Astrocyte of the hippocampus (primary cell): ENCODE results near the gene MAP1B.

Experiments used
- DNase-seq: peaks from one replicate; pipeline ENCODE4 v3.0.0; 2011; ENCODE audit warnings: low read depth, low spot score

Gene MAP1B

GRCh38 chr5:72096602-72097188 is 10.6 kb upstream of the MAP1B start:
- peak; percentile 44 for DNase-seq

- no peak for DNase-seq
These were observed 5.4 kb upstream of the MAP1B start for GRCh38 chr5:72101828-72102227.

DNA sequence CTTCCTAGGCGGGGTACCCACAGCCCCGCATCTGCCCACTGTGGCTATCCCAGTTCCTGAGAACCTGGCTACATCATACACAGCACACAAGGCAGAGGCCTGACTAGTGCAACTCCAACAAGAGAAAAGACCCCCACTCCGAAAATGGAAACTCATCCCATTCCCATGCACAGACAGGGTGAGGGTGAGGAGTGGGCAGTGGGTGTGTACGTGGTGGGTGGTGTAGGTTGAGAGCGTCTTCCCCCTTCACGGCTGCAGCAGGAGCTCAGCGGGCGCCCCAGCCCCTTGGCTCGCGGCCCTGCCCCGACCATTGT is 501 bp upstream of the MAP1B start:
- DNase-seq, result no peak

- no peak for DNase-seq
These were observed 576 bp downstream of the MAP1B start for GRCh38 chr5:72107901-72108201.

DNA sequence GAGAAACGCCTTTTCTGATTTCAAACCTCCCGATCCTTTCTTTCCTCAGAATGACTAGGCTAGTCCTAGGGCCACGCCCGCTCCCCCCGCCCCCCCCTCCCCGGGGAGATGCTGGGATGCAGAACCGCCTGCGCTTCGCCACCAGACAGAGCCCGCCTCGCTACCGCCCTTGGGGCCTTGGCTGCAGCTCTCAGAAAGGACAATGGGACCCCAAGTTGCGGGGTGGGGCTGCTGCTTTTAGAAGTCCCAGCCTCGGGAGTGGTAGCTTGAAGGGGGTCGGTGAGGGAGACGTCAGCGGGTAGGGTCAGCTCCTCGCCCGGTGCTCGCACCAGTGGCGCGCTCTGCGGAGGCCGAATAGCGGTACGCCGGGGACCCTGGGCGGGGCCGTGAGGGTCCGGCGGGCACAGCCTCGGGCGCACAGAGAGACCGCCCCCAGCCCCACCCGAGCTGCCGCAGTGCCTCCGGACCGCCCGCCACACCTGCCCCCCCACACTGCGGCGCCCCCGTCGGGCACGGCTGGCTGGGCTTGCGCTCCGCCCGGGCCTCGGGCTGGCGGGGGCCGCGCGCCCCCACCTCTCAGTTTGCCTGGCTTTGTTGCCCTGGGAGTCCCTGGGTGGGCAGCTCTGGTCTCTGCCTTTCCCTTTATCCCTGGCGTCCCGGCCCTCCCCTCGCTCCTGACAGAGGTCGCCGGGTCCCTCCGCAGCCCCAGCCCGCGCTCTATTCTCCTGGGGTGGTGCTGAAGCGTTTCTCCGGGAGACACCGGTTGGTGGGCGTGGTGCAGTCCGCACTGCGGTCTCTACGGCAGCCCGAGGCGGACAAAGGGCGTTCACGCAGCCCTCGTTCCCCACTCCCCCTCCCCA is 1.2 kb downstream of the MAP1B start:
- peak; percentile 87 for DNase-seq

- DNase-seq, result no peak
These were observed 1.8 kb downstream of the MAP1B start for GRCh38 chr5:72109062-72109411.

DNA sequence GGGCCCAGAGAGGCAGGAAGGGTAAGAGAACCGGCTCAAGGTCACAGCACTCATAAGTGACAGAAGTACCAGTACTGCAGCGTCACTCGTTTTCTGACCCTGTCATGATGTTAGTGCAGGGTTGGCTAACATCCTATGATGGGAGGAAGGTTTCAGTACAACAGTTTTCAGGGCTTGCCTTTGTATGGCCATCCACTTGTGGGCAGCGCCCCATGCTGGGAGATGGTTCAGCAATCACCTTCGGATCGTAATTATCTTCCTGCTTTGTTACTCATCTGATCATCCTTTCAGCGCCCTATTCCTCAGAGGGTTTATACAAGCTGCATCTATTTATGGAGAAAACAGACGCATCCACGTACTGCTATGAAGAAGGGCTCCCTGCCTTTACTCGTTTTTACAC is 2.4 kb downstream of the MAP1B start:
- peak; percentile 72 for DNase-seq

DNA sequence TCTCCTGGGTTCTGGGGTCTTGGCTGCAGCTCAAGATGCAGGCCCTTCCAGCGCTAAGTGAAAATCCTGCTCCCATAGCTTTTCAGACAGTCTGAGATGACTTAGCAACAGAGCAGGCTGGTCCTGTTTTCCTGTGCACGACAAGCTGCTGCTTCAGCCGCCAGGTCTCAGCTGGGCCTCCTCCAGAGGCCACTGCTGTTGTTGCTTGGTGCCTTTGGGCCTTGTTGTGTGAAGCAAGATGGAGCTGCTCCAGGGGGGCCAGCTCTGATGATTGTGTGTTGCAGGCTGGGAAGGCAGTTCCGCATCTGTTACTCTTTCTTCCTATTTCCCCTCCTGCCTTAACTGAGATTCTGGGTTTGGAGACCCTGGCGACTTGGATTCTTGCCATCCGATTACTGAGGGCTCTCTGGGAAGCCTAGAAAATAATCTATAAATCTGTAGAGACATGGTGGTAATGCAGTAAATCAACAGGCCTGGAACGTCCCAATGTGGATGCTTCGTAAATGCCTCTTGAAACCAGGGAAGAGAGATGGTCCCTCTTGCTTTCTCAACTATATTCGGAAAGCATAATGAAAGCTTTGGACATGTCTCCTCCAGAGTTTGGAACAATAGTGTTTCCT is 3.2 kb downstream of the MAP1B start:
- peak; percentile 67 for DNase-seq

DNA sequence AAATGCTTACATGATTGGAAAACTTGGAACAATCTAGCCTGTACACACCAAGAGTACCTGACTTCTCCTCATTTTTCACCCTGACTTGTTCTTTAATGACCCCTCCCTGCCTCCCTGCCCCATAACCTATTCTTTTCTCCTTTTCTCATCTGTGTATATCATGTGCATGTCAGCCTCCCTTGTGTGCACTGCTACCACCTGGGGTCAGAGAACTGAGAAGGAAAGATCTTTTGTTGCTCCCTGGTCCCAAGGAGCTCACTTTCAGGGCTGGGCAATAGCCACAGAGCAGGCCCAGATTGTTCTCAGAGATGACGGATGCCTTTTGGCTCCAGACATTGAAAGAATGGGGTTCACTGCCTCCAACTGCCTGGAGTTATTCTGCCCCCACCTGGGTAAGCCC is 5.1 kb downstream of the MAP1B start:
- DNase-seq, result no peak

- no peak for DNase-seq
These were observed 7.4 kb downstream of the MAP1B start for GRCh38 chr5:72114629-72115028.

DNA sequence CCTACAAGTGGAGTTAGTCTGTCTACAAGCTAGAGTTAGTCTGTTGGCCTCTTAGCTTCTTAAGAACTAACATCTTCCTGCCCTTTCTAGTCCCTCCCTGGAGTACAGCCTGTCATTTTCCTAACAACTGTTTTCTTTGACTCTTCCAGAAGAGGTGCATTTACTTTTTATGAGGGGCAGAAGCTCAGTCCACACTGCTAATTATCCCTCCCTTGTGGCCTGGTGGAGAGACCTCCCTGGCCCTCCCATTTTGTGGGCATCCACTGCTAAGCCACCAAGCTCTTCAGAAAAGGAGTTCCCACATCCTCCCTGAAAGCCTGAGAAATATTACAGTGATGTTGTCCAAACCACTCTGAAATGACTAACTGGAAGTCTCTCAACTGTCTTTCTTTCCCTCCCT is 8.0 kb downstream of the MAP1B start:
- peak; percentile 26 for DNase-seq

- DNase-seq, result no peak
These were observed 10.0 kb downstream of the MAP1B start for GRCh38 chr5:72117307-72117706.

DNA sequence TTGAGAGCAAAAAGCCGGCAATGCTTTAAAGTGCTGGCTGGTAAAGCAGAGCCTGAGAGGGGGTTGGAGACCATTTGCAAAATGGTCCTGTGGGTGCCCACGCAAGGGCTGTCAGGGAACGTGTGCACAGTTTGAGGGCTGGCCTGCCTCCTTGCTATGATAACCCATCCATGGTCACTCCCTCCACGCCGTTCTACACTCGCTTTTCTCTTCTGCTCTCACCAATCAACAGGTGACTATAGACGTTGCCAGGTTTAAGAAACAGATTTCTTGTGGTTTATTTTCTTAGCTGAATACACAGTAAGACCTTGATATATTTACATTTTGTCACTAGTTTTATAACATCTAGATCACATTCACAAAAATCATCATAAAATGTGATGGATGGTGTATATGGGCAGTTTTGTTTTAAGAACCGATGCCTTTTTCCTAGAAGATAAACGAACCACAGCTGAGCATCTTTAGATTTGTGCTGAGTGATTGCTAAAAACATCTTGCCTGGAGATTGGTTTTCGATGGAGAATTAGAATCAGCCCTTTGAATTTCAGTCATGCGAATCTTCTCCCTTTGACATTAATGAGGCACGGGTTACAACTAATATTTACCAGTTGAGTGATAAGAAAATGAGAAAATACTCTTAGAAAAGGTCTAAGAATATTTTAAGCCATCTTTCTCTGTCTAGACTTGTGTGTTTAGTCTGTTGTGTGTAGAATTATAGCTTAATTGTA is 13.9 kb downstream of the MAP1B start:
- peak; percentile 28 for DNase-seq

DNA sequence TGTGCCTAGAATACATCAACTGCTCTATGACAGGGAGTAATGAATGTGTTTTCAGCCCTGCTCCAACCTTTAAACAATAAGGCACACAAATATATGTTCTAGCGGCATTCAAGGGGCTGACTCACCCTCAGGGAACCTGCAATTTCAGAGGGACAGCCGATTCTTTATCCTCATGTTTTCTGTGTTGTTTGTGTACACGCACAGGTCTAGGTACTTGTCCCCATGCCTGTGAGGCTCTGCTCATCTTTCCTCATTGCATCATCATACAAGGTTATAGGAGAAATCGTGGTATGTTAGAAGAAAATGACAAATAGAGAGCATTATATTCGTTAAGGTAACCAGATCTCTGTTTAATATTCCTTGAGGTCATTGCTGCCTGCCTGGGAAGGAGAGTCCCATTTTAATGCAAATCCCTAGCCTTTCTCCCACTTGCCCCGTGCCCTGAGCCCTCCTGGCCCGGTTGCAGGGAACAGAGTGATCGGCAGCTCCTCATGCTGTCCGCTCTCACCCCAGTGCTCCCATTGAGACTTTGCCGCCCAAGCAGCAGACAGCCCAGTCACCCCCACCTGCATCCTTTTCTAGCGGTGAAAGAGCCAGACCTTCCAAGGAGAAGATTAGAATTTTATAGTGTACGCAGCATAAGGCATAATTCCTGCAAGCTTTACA is 14.6 kb downstream of the MAP1B start:
- DNase-seq, result peak; percentile 70

GRCh38 chr5:72122602-72123001 is 15.3 kb downstream of the MAP1B start:
- DNase-seq, result no peak

DNA sequence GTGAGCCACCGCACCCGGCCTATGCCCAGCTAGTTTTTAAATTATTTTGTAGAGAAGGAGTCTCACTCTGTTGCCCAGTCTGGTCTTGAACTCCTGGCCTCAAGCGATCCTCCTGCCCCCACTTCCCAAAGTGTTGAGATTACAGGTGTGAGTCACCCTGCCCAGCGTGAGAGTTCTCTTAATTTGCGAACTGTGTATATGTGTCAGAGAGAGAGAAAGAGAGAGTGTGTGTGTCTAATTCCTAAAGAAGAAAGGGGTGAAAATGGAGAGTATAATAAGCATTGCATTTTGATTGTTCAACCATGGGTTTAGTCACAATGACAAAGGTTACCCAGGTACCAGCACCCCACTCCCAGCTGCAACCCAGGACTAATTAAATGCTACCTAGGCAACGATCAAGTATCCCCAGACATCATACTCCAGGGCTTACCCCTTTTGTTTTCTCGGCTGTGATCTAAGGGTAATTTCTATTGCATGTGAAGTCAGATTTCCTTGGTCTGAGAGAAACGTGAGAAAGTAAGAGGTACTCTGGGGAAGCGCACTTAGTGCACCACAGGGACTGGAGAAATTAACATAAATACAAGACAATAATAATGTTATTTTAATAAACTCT is 16.6 kb downstream of the MAP1B start:
- DNase-seq, result peak; percentile 58

DNA sequence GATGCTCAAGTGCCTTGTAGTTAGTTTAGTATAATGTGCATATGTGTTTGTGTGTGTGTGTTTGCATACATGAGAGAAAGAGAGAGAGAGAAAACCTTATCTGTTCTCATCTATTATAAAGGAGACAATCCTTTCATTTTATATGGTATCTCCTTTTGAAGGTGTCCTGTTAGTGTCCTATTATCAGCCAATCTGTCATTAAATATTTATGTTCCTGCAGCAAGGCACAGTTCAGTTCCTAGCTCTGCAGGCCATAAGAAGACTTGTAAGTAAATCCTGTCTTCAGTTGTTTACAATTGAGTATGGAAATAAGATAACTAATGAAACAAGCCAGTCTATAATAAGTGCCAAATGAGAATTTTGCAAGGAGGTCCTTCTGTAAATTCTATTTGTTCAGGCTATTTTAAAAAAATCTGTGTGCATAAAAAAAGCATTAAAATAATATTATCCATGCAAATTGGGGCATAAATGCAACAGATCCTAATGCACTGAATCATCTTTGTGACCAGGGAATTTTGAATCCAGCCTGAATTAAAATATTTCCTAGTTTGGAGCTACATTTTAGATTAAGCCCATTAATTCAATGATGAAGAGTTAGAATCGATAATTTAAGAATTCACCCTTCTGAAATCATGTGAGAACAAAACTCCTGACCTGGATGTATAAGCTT is 18.1 kb downstream of the MAP1B start:
- DNase-seq, result no peak

DNA sequence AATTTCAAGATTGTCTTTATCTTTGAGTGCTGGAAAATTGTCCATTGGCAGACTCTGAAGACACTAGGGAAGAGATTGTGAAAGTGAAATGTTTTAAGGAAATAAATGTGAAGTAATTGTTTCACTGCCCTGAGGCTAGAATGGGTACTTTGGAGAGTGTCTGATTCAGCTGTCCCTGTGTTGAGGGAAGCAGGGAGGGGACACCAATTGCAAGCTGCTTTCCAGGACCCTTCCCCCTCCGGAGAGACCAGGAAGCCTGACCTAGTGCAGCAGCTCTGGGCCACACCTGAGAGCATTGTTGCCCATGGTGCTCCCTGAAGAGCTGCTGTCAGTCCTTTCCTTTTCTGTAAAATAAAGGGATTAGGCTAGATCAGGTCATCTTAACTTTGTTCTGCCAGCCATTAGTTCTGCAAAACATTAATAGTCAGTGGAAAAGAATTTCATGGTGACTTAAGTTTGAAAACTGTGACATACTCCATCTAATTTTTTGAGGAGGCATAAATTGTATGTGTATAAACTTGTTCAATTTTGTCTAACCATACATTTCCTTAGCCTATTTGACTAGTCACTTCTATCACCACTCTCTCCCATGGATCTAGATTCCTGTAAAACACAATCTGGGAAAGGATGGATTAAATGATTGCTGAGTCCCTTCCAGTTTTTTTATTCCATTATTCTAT is 18.8 kb downstream of the MAP1B start:
- DNase-seq, result no peak

DNA sequence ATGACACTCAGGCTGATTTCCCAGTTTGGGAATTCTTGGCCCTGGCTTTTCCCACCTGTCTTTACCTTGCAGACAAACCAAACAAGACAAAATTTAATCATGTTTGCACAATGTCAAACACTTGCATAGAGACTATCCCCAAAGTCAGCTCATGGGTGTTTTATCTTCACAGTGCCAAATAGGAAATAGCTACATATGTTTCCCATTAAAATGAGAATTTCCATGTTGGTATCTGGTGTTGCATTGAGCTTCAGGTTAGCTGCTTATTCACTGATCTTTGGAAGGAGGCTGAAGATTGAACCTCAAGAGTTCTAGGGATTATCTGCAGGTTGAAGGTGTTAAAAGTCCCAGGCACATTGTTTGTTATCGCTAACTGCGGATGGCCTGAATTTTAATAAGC is 19.5 kb downstream of the MAP1B start:
- DNase-seq, result no peak

DNA sequence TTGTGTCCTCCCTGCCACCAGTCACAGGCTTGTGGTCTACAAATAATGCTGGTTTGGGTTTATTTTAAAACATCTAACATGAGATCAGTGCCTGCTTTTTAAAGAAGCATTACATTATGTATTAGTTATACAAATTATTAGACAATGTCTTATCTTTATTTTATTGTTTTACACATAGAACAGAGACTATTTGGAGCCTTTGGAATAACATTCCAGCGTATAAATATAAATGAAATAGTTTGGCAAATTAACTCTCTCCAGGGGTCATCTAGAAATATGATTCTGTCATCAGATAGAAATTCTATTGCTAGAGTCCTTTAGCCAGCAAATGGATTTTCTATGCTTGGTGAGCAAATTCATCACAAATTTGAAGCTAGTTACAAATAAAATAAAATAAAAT is 22.4 kb downstream of the MAP1B start:
- DNase-seq, result no peak

DNA sequence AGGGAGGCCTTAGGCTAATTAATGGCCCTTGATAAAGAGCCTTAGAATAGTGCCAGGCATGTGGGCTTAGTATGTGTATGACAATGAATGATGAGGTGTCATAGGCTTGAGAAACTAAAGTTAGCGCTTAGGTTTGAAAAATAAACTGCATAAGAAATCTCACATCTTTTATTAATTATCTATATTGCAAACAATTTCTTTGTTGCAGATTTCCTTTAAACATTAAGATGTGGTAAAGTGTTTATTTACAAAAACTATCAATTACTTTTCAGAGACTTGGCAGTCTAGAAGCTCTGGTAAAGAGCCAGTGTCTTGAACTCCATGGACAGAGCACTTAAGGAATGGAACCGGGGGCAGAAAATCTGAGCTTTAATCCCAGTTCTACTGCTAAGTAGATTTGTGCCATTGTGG is 23.1 kb downstream of the MAP1B start:
- peak; percentile 58 for DNase-seq
